BJ (cell line): ENCODE results near the gene SDR42E1. TPM values are rescaled to one million over a fixed set of nuclear protein-coding genes. Genes with fewer than 3 reads are reported as not detected.

ENCODE experiments used
- CTCF ChIA-PET: fragments of 350-600 bp; formaldehyde crosslinking; extraction: SDS; loops from one replicate; lab custom pipeline; 2021; ENCODE audit warnings: antibody characterized with exemption, inconsistent platforms; lab: Yijun Ruan, JAX
- POLR2A ChIA-PET: fragments of 300-600 bp; sonication (Branson Sonifier 250); formaldehyde crosslinking; extraction: SDS; loops from one replicate; lab custom pipeline; 2021; ENCODE audit warnings: antibody characterized with exemption; lab: Charles Lee
- DNase-seq: peaks from one replicate; pipeline ENCODE4 v3.0.0-alpha.2; 2011; ENCODE audit warnings: low read depth
- H3K27me3 ChIP-seq: 2 replicates; pipeline ENCODE4 v1.6.0; 2011; ENCODE audit warnings: low read length; ENCODE audit not compliant: control insufficient read depth, insufficient read depth
- H3K36me3 ChIP-seq: 2 replicates; pipeline ENCODE4 v1.5.1; 2011; ENCODE audit warnings: low read length; ENCODE audit not compliant: control insufficient read depth, insufficient read depth
- H3K4me3 ChIP-seq: 2 replicates; pipeline ENCODE4 v1.5.1; 2011; ENCODE audit warnings: low read depth, mild to moderate bottlenecking, control low read depth, low read length
- CTCF ChIP-seq: IDR thresholded peaks from 2 replicates; pipeline ENCODE4 v1.5.1; 2011; ENCODE audit warnings: low read depth, mild to moderate bottlenecking, control low read depth, inconsistent platforms, low read length, moderate library complexity; ENCODE audit not compliant: insufficient read depth
- polyA plus RNA-seq: library from polyadenylated mRNA; depleted of rRNA; stranded (reverse); fragments of >200 nt; gene quantifications from 2 replicates; pipeline ENCODE4 v1.2.3, GENCODE V29; 2011

SDR42E1 gene
- polyA plus RNA-seq, 1 experiment, result 0.44 TPM

GRCh38 chr16:82034981-82035612 lies 23.8 kb upstream of the SDR42E1 start, which contains the start of gene HSD17B2:
TSS of gene HSD17B2 (plus strand) at chr16:82035253. CDS start at chr16:82035425, 172 bp downstream.
- CTCF ChIA-PET, result interaction anchor here (1.2 to 7.0 kb wide), 4 partner anchors 9 to 194 kb away, joined by 3 to 83 read pairs (median 4); no protein-coding TSS in a partner anchor
- no peak for TF ChIP-seq CTCF

DNA sequence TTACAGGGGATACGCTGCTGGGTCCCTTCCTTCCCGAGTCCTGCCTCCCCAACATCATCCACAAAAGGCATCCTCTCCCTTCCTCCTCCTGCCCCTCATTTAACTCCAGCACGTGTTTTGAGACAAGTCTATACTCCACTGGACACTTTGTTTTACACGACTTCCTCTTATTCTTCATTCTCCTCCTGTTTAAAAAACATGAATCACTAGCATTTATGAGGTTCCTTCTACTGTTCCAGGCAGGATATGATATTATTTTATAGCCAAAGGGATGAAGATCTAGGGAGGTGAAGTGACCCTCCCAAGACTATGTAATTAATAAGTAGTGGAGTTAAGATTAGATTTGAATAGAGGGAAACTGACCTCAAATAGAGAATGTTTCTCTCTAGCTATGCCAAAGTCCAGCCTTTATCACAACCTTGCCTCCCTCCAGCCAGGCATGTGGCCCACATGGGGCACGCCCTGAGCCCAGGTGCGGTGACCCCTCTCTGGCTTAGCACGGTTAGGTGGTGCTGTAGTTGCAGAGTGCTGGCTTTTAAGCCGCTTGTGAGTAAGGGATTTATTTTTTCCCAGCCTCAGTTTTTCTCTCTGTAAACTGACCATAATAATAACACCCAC lies 22.5 kb upstream of the SDR42E1 start:
- no peak for TF ChIP-seq CTCF
- no peak overlapping the region for H3K4me3 ChIP-seq
- no peaks in the 10 kb centered on the region for H3K27me3 ChIP-seq
- CTCF ChIA-PET, result interaction anchor here (1.2 to 7.0 kb wide), 7 partner anchors 10 to 196 kb away, joined by 3 to 83 read pairs (median 4); no protein-coding TSS in a partner anchor
- H3K36me3 ChIP-seq, result no peaks in the 10 kb centered on the region
- no peak for DNase-seq
- POLR2A ChIA-PET, result no interaction called here

More at GRCh38 chr16:82034981-82035612, 23.8 kb upstream of the SDR42E1 start, which contains the start of gene HSD17B2:
- Histone ChIP-seq H3K27me3 (no peaks in the 10 kb centered on the region), H3K4me3 (no peak within 1 kb of the TSS), H3K36me3 (no peaks in the 10 kb centered on the region)
- POLR2A ChIA-PET, result no interaction called here
- no peak for DNase-seq

DNA sequence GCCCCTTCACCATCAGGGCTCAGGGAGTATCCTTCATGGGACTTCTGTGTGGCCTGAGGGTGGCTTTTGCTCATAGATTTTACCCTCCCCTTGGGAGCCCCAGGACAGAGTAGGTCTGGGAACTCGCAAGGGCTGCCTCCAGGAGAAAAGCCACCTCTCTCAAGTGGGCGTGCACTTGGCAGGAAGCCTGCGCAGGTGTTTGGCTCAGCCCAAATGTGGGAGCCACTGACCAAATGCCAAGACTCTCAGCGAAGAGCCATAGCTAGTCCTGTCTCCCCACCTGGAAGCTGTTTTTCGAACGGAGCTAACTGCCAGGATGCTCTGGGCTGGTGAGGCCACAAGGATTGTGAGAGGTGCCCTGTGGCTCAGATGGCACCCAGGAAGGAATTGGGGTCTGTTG lies 21.7 kb upstream of the SDR42E1 start:
- H3K36me3 ChIP-seq, result no peaks in the 10 kb centered on the region
- H3K4me3 ChIP-seq, result no peak overlapping the region
- DNase-seq, result no peak
- POLR2A ChIA-PET, result no interaction called here
- CTCF ChIA-PET, result interaction anchor here (0.8 to 7.0 kb wide), 9 partner anchors 9 to 200 kb away, joined by 3 to 83 read pairs (median 4); no protein-coding TSS in a partner anchor
- H3K27me3 ChIP-seq, result no peaks in the 10 kb centered on the region
- no peak for TF ChIP-seq CTCF

DNA sequence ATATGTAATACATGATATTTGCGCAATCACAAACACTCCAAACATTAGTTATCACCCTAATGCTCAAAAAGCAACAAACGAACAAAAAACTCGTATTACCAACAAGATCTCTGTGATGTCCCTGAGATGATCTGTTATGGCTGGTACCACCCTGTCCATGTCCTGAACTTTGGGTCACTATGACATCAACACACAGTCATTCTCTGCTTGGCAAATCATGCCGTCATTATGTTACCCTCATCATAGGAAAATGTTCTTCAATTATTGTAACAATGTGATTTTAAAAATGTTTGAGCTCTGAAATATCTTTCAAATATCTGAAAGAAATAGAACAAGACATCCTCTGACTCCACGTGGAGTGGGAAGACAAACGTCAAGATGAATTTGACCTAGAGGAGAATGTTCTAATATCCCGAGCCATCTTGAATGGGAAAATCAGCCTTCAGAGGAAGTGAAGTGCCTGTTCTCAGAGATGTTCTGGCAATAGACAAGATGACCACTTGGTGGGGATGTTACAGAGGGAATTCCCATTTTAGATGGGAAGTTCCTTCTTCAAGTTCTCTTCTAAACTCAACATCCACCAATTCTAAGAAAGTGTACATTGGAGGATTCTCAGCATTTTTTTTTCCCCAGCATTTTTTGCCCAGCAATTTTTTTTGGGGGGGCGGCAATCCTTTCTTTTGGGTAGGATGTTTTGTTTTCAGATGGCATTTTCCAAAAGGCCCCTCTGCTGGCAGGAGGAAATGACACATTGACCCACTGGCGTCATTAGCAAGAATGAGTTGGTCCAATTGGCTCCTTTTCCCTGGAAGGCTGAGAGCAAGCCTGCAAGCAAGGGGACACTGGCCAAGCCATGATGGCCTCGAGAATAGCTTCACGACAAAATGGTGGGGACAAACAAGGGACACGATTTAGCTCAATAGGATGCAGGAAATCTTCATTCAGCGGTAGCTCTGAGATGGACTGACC lies 20.1 kb upstream of the SDR42E1 start:
- peak; percentile 41 for DNase-seq
- Histone ChIP-seq H3K36me3 (no peaks in the 10 kb centered on the region), H3K27me3 (no peaks in the 10 kb centered on the region), H3K4me3 (no peak overlapping the region)
- peak; percentile 77 for TF ChIP-seq CTCF
- CTCF ChIA-PET, result interaction anchor here (0.7 to 7.0 kb wide), 15 partner anchors 7 to 205 kb away, joined by 3 to 83 read pairs (median 3); no protein-coding TSS in a partner anchor
- POLR2A ChIA-PET, result no interaction called here
